Left hindlimb (tissue), 1 donor: ENCODE measurements around the gene CFAP61.

Experiments used
- DNase-seq: peaks from one replicate; pipeline ENCODE4 v3.0.0-alpha.2; 2018

CFAP61 gene

DNA sequence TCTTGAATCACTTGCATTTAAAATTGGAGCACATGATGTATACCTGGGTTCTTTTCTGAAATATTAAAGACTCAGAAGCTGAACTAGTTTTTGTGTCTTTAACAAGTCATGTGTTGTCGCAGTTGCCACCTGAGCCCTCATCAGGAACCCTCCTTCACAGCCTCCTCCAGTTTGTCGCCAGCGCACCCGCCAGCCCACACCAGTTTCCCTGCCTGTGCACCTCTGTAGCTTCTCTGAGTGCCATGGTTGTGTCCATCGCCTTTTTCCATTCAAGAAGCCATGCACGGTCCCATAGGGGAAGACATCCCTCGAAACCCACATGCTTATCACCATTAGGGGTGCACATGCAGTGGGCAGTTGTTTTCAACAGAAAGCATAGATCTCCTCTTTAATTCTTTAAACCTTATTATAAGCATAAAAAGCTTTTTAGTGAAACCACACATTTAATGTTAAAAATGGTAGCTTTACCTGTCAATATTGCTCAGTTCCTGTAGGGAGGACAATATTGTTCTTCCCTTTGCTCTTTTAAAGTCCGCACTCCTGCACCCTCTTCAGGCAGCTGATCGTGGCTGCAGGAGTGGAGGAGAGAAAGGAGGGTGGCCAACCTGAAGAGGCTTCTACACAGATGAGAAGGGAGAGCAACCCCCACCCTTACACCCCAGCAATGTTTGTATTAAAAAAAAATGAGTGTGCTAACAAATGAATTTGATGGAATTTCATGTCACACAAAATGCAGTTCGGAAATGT is 121.9 kb downstream of the CFAP61 start:
- no peak for DNase-seq

DNA sequence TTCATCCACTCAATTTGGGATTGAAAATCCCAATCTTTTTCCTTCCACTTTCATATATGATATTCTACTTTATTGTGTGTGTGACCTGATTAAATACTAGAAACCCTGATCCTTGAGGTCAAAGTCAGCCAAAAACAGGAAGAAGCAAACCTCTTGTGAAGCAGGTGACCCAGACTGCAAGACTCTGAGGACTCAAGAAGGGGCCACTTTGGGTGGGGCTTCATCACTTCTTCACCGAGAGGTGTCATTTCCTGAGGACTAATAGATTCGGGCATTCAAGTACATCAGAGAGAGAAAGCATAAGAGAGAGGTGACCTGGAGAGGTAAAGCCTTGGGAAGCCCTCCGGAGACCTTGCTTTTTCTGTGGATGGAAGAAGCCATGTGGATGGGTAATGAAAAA is 129.0 kb downstream of the CFAP61 start:
- no peak for DNase-seq

- no peak for DNase-seq
Observed at GRCh38 chr20:20184149-20184548, 131.8 kb downstream of the CFAP61 start.

- DNase-seq: no peak
Observed at GRCh38 chr20:20184706-20185105, 132.4 kb downstream of the CFAP61 start.

GRCh38 chr20:20188647-20189046 is 136.3 kb downstream of the CFAP61 start:
- no peak for DNase-seq

DNA sequence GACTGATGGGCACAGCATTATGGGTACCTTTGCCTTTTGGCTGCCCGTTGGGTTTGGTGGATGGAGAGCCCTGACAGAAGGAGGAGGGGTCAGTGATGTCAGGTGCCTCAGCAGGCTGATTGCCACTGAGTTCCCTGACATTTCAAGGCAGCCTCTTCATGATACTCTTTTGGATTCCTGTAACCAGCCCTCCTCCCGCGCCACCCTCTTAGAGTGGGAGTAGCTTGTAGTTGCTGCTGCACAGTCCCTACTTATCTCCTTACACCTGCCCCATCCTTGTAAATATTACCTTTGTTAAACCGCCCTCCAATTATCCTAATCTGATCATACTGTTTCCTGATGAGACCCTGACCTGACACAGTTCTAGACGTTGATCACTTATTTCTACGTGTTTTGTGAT is 140.0 kb downstream of the CFAP61 start:
- DNase-seq: no peak

- no peak for DNase-seq
Observed at GRCh38 chr20:20195021-20195705, 142.8 kb downstream of the CFAP61 start.

GRCh38 chr20:20196610-20197009 is 144.3 kb downstream of the CFAP61 start:
- DNase-seq: no peak

- no peak for DNase-seq
Observed at GRCh38 chr20:20198011-20198410, 145.7 kb downstream of the CFAP61 start.

- DNase-seq: no peak
Observed at GRCh38 chr20:20199361-20200160, 147.2 kb downstream of the CFAP61 start.

- DNase-seq: no peak
Observed at GRCh38 chr20:20201124-20201523, 148.8 kb downstream of the CFAP61 start.

GRCh38 chr20:20201639-20202038 is 149.3 kb downstream of the CFAP61 start:
- no peak for DNase-seq

DNA sequence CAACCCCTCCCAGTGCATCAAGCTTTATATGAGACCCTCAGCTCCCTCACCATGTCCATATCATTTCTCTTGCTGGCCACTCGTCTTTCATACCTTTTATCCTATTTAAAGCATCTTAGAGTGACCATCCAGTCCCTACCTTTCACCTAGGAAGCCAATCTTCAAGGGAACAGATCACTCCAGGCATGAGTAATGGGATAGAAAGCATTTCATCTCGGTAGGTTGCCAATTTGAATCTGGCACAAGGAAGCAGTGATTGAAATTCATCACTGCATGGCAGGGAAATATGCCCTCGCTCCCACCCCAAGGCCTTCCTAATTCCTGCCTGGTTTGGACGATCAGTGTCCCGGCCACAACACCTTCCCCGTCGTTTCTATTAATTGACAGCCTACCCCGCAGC is 150.4 kb downstream of the CFAP61 start:
- DNase-seq: no peak

GRCh38 chr20:20203784-20204183 is 151.5 kb downstream of the CFAP61 start:
- no peak for DNase-seq

GRCh38 chr20:20204256-20204655 is 151.9 kb downstream of the CFAP61 start:
- no peak for DNase-seq

DNA sequence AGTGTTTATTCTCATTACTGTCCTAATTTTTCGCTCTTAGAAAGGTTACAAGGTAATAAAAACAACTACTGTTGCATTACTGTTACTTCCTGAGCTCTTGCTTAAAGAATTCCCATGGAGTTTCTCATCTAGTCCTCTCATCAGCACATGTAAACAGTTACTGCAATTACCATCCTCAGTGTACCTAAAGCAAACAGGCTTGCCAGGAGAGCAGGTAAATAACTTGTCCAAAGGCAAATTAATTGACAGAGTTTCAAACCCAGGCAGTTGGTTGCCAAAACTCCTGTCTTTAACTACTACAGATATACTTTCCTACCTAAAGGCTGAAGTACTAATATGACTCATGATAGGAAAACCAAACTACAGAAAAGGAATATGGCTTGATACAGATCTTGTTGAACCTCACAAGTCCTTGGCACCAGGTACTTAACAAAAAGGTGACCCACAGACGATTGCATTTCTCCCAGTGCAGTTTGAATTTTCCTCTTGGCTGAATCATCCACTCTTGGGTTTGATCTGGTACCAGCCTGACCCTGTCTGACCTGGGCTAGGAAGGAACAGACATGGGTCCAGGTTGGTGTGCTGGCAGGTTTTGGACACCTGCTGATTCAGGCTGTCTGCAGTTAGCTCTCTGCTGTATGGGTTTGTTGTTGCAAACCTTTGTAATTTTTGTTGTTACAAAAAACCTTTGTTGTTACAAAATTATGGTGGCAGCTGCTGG is 153.0 kb downstream of the CFAP61 start:
- DNase-seq: no peak

- DNase-seq: no peak
Observed at GRCh38 chr20:20205862-20206236, 153.5 kb downstream of the CFAP61 start.

DNA sequence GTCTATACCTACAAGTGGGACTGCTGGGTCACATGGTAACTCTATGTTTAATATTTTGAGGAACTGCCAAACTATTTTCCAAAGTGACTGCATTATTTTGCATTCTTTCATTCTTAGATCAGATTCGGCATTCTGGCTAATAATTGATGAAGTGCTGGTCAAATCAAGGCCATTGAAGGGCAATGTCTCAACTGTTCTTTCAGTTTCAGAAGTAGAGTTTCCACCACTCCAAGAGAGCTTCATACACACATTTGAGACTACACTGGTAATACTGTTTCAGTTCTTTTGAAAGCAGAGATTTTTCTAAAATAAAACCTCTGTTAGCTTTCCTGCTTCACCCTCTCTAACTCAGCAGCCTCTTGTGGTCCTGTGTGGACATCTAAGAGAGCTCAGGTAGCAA is 154.5 kb downstream of the CFAP61 start:
- no peak for DNase-seq

- DNase-seq: no peak
Observed at GRCh38 chr20:20207291-20207690, 155.0 kb downstream of the CFAP61 start.

GRCh38 chr20:20207872-20208271 is 155.5 kb downstream of the CFAP61 start:
- DNase-seq: no peak

DNA sequence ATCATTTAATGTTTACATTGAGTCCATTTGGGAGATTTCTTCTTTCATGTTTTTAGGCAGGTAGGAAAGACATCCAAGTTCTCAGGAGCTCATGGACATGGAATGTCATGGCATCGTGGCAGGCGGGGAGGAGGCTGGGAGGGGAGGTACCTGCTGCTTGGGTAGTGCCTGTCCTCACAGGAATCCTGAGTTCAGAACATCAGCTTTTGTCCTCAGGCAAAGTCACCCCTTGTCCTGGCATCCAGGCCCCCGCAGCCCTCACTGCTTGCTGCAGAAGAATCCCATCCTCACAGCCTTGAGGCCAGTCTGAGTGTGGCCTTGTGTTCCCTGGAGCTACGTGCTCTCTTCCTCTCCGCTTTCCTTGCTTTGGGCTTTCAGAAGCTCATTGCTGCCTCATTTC is 157.4 kb downstream of the CFAP61 start:
- no peak for DNase-seq

DNA sequence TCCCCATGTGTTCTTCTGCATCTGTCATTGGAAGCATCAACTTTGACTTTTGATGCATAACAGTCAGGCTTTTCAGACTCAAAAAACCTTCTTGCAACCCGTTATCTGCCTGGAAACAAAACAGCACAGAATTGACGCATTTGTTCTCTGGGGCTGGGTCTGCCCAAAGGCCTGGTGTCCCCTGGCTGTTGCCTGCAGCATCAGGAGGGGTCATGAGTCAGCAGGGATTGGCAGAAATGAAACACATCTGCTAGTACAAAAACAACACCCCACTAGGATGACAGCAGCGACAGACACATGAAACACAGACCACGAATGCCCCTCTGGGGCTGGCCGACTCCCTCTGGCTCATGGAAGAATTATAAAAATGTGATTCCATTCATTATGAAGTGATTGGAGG is 158.0 kb downstream of the CFAP61 start:
- no peak for DNase-seq

DNA sequence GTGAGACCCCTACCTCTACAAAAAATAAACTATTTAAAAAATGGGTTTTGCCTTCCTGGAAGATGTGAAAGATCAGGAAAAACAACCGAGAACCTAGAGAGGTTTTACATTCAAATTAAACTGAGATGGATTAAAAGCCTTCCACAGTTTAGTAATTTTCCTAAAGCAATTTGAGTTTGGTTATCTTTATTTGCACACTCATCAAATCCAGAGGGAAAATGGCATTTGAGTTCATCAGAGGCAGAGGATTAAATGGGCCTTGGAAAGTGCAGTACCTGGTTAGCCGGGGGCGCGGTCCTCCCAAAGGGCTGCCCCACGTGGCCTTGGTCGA is 158.6 kb downstream of the CFAP61 start:
- DNase-seq: no peak
